COR-L47 (cell line): Measurements from ENCODE around the gene C16orf87.
A peak's percentile ranks its signal among the peaks of the same experiment; 100 is the strongest.
"Not testable (repeated sequence)": the region's sequence is repeated elsewhere in the genome, so short reads cannot be mapped to it uniquely, and the experiment has no call there.

Experiments
- DNase-seq: peaks from one replicate; lab custom pipeline; 2025; lab: John Stamatoyannopoulos, UW

Gene C16orf87

GRCh38 chr16:46830902-46831647 lies at the start of gene C16orf87:
Gene C16orf87 (minus strand): TSS chr16:46831180. CDS start chr16:46831149, 31 bp downstream.
- DNase-seq: peak; percentile 93

DNA sequence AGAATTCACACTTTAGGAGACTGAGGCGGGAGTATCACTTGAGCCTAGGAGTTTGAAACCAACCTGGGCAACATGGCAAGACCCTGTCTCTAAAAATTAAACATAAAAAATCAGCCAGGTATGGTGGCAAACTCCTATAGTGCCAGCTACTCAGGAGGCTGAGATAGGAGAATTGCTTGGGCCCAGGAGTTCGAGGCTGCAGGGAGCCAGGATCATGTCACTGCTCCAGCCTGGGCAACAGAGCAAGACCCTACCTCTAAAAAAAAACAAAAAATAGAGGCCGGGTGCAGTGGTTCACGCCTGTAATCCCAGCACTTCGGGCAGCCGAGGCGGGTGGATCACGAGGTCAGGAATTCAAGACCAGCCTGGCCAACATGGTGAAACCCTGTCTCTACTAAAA lies 44.3 kb upstream of the C16orf87 start:
- no peak for DNase-seq

GRCh38 chr16:46873201-46873600 lies 42.2 kb upstream of the C16orf87 start:
- no peak for DNase-seq

DNA sequence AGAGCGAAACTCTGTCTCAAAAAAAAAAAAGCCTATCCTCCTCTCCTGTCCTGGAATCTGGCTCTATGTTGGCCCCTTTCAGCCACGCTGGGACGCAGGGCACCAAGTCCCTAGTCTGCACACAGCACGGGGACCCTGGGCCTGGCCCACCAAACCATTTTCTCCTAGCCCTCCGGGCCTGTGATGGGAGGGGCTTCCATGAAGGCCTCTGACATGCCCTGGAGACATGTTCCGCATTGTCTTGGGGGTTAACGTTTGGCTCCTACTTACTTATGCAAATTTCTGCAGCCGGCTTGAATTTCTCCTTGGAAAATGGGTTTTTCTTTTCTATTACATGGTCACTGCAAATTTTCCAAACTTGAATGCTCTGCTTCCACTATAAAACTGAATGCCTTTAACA lies 40.6 kb upstream of the C16orf87 start:
- DNase-seq: no peak

DNA sequence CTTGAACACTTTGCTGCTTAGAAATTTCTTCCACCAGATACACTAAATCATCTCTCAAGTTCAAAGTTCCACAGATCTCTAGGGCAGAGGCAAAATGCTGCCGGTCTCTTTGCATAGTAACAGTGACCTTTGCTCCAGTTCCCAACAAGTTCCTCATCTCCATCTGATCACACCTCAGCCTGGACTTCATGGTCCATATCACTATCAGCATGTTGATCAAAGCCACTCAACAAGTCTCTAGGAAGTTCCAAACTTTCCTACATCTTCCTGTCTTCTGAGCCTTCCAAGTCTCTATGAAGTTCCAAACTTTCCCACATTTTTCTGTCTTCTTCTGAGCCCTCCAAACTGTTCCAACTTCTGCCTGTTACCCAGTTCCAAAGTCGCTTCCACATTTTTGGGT lies 37.9 kb upstream of the C16orf87 start:
- not testable (repeated sequence) for DNase-seq

GRCh38 chr16:46867486-46867885 lies 36.5 kb upstream of the C16orf87 start:
- DNase-seq: not testable (repeated sequence)

- no peak for DNase-seq
Measured at GRCh38 chr16:46866286-46866685, 35.3 kb upstream of the C16orf87 start.

GRCh38 chr16:46862555-46863447 lies 31.8 kb upstream of the C16orf87 start:
- no peak for DNase-seq

DNA sequence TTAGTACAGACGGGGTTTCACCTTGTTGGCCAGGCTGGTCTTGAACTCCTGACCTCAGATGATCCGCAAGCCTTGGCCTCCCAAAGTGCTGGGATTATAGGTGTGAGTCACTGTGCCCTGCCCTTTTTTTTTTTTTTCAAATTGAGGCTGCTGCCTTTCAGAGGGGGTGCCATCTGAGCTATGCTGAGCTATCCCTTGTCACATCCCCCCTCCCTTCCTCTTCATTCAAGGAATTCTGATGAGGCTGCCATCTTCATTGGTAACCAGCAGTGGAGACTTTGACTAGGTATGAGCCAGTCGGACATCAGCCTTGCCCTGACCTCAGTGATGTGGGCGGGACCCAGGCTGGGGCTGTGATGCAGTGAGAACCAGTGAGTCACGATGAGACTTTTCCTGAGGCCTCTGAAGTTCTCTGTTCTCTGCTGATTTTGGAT lies 28.8 kb upstream of the C16orf87 start:
- DNase-seq: no peak

GRCh38 chr16:46858151-46858550 lies 27.2 kb upstream of the C16orf87 start:
- DNase-seq: no peak

DNA sequence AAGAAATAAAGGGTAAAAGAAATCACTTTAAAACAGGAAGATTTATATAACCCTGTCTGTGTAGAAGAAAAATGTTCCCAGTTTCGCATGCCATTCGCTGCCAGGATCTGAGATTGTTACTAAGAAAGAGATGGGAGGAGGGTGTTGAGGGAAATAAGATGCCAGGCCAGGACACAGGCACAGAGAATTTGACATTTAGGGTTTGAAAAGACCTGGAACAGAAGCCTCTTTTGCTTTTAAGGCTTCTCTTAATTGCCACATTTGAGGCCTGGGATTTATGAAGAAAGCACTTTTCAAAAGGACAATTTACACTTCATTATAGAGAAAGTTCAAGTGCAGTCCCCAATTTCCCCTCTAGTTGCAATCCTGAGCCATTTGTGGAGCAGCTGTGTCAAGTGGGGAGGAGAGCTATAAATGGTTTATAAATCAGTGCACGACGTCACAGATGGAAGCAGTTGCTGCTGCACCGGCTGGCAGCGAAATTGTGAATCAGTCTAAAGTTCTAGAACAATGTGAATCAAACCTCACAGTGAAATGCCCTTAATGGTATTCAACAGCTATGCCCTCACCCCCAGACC lies 26.5 kb upstream of the C16orf87 start:
- DNase-seq: no peak

- no peak for DNase-seq
Measured at GRCh38 chr16:46855389-46855788, 24.4 kb upstream of the C16orf87 start.

DNA sequence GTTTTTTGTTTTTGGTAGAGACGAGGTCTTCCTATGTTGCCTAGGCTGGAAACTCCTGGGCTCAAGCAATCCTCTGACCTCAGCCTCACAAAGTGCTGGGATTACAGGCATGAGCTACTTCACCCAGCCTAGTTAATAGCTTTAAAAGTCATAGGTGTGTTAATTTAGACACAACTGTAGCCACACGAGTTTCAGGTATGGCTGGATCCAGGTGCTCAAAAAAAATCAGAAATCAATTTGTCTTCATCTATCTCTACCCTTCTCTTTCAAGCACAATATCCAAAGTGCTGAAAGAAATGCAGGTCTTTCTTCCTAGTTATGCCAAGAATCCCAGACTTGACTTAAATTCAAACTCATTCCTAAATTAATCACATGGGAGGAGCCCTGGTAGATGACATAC lies 23.9 kb upstream of the C16orf87 start:
- DNase-seq: no peak

DNA sequence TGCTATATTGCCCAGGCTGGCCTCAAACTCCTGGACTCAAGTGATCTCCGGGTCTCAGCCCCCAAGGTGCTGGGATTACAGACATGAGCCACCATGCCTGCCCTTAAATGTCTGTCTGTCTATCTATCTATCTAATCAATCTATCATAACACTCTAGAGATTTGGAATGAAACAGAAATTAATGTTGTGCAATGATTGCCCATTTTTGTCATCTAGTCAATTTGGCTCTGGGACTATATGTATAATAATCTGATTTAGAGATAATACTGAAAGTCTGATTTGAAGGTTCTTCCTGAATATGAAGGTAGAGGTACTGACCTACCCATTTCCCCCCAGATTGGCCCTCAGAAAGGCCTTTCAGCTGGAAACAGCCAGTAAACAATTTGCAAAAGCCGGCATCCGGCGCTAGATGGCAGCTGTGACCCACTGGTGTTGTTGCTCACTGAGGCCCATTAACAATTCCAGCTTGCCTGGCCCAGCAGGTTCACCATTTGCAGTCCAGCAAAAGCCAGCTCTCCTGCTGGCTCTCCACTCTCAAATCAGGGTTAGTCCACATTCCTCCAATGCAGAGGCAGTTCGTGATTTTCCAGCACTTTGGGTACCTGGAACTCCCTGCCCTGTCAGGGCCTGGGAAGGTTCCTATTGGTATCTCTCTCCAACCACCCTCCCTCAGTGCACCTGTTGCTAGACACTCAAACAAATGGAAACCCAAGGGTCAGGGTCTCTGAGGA lies 22.9 kb upstream of the C16orf87 start:
- peak; percentile 70 for DNase-seq

DNA sequence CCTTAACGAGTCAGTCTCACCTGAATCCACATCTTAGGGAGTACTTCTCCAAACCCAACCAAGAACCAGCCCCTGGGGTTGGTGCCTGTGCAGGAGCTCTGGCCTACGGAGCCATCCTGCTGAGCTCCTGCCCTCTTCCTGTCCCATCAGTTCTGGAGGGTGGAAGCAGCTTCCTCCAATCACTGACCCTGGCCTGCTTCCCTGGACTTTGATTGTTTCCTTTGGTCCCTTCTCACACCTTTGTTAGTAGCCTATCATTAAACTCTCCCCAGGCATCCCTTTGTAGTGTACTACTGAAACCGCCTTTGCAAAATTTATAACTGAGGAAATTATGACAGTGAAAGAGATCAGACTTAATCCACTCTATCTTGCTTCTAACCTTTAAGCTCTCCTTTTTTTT lies 21.1 kb upstream of the C16orf87 start:
- no peak for DNase-seq

DNA sequence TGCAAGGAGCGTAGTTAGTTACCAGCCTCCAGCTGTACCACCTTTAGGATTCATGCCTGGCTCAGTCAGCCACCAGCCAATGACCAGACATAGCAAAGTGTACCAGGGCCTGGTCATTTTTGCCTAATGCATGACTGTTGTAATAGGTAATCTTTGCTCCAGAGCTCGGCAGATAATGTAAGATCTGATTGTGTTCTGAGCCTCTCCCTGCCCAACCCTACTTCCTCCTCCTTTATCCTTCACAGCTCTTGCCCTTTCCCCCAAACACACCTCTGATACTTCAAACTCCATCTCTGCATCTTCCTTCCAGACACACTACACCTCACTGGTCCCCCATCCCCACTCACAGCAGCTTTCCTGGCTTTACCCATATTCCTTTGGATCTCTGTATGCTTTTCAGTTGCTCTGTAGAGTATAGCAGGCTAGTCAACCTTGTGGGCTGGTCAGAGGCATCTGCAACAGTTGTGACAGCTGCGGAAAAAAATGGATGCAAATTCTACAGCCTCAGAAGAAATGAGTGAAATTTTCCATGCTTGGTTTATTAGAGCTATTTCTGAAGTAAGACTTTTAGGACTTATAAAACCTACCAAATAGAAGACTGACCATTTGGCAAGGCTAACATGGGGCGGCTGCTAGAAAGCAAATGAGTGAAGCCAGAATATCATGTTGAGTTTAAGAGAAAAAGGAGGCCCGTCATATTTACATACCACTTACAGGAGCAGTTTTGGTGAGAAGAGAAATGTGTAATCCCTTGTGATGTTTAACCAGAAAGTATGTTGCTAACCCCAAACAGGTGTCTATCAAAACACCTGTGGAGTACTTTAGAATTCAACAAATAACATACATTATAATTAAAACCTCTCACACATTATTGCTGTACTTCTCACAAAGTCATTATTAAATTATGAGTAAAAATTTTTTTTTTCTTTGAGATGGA lies 19.9 kb upstream of the C16orf87 start:
- DNase-seq: no peak

GRCh38 chr16:46848768-46849764 lies 18.1 kb upstream of the C16orf87 start:
- DNase-seq: no peak

- no peak for DNase-seq
Measured at GRCh38 chr16:46845952-46846351, 15.0 kb upstream of the C16orf87 start.

- no peak for DNase-seq
Measured at GRCh38 chr16:46844771-46845170, 13.8 kb upstream of the C16orf87 start.
